ENCODE data around the gene NDST1.

The NDST1 gene

DNA sequence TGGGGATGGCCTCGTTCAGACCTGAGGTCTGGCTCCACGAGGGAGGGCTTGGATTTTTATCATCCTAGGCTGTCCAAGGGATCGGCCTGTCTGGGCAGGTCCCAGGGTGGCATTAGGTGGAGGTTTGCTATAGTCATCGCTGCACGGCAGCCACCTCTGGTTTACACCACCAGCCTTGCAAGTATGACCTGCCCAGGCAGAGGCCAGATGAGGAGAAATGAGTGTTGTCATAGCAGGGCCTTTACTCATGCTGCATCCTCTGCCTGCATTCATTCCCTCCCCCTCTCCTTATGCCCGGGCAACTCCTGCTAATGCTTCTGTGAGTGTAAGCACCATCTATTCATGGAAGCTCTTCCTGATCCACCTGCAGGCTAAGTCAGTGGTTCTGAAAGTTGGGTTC is 15.3 kb upstream of the NDST1 start:
- Histone ChIP-seq H4K20me1 (ENCODE audit: insufficient read depth, low read length) (no peaks in the 10 kb centered on the region), H3K27me3 (ENCODE audit: insufficient read depth, low read length, poor library complexity) (peaks cover 8% of the 10 kb centered on the region), H3K4me1 (ENCODE audit: insufficient read depth, low read length) (no peaks in the 10 kb centered on the region), H2AFZ (ENCODE audit: low read depth, low read length) (no peak overlapping the region), H3K9me3 (ENCODE audit: insufficient read depth, low read length, severe bottlenecking) (no peaks in the 10 kb centered on the region), H3K4me3 (ENCODE audit: low read depth in 1 of 2, low read length in 2 of 2) (no peak overlapping the region), H3K9ac (ENCODE audit: low read depth, low read length) (no peak overlapping the region), H3K36me3 (ENCODE audit: insufficient read depth, low read length) (no peaks in the 10 kb centered on the region), H3K79me2 (ENCODE audit: insufficient read depth, low read length) (no peaks in the 10 kb centered on the region), H3K4me2 (ENCODE audit: insufficient read depth, low read length) (no peak overlapping the region), H3K27ac (ENCODE audit: low read length) (no peak overlapping the region)
- TF ChIP-seq, protein P1, sequence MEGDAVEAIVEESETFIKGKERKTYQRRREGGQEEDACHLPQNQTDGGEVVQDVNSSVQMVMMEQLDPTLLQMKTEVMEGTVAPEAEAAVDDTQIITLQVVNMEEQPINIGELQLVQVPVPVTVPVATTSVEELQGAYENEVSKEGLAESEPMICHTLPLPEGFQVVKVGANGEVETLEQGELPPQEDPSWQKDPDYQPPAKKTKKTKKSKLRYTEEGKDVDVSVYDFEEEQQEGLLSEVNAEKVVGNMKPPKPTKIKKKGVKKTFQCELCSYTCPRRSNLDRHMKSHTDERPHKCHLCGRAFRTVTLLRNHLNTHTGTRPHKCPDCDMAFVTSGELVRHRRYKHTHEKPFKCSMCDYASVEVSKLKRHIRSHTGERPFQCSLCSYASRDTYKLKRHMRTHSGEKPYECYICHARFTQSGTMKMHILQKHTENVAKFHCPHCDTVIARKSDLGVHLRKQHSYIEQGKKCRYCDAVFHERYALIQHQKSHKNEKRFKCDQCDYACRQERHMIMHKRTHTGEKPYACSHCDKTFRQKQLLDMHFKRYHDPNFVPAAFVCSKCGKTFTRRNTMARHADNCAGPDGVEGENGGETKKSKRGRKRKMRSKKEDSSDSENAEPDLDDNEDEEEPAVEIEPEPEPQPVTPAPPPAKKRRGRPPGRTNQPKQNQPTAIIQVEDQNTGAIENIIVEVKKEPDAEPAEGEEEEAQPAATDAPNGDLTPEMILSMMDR (IDR thresholded peaks at IDR 0.05; ENCODE audit: borderline replicate concordance, extremely low read depth, low read length, poor library complexity, severe bottlenecking) = no peak
- no peak for TF ChIP-seq EZH2 (IDR thresholded peaks at IDR 0.05; ENCODE audit: borderline replicate concordance, low read depth, low read length, severe bottlenecking)
- ATAC-seq (ENCODE audit: insufficient read depth, low read depth) (peak; percentile 14; the same call in 1 of the 3 replicates), DNase-seq (no peak)

DNA sequence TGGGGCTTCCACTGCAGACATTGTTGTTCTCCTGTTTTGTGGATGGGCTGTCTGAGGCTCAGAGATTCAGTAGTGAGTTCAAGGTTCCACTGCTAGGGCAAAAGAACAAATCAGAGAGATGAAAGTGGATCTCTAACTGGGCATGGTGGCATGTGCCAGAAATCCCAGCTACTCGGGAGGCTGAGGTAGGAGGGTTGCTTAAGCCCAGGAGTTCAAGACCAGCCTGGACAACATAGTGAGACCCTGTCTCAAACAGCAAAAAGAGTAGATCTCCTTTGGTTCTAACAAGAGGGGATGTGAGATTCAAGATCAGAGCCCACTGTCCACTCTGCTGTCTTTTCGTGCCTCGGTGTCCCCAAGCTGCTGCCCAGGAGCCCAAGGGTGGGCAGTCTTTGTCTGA is 11.8 kb upstream of the NDST1 start:
- H4K20me1 ChIP-seq (ENCODE audit: insufficient read depth, low read length) = no peaks in the 10 kb centered on the region
- TF ChIP-seq EZH2 (IDR thresholded peaks at IDR 0.05; ENCODE audit: borderline replicate concordance, low read depth, low read length, severe bottlenecking) = no peak
- TF ChIP-seq, protein P1 (IDR thresholded peaks at IDR 0.05; ENCODE audit: borderline replicate concordance, extremely low read depth, low read length, poor library complexity, severe bottlenecking) = no peak
- H3K4me3 ChIP-seq (ENCODE audit: low read depth in 1 of 2, low read length in 2 of 2) = no peak overlapping the region
- ATAC-seq (ENCODE audit: insufficient read depth, low read depth) (no peak), DNase-seq (no peak)
- no peaks in the 10 kb centered on the region for H3K79me2 ChIP-seq (ENCODE audit: insufficient read depth, low read length)
- H2AFZ ChIP-seq (ENCODE audit: low read depth, low read length) = no peak overlapping the region
- H3K9me3 ChIP-seq (ENCODE audit: insufficient read depth, low read length, severe bottlenecking) = no peaks in the 10 kb centered on the region
- H3K36me3 ChIP-seq (ENCODE audit: insufficient read depth, low read length) = no peaks in the 10 kb centered on the region
- H3K27ac ChIP-seq (ENCODE audit: low read length) = no peak overlapping the region
- H3K27me3 ChIP-seq (ENCODE audit: insufficient read depth, low read length, poor library complexity) = peaks cover 6% of the 10 kb centered on the region
- no peaks in the 10 kb centered on the region for H3K4me1 ChIP-seq (ENCODE audit: insufficient read depth, low read length)
- no peak overlapping the region for H3K9ac ChIP-seq (ENCODE audit: low read depth, low read length)
- H3K4me2 ChIP-seq (ENCODE audit: insufficient read depth, low read length) = no peak overlapping the region

DNA sequence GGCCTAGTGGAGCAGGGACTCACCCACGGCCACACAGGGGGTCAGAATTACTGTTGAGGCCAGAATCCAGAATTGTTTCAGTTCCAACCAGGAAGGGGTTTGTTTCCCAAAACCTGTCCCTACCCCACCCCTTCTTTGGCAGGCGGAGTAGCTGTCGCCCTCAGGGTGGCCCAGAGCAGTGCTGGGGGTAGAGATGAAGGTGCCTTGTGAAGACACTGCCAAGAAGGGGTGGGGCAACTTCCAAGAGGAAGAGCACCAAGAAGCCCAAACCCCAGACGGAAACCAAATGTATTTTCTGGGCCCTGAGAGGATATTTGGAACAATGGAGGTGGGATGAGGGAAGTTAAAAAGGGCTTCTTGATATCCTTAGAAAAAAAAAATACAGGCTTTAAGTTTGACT is 11.4 kb upstream of the NDST1 start:
- H3K4me1 ChIP-seq (ENCODE audit: insufficient read depth, low read length) = no peaks in the 10 kb centered on the region
- no peak for DNase-seq
- no peak overlapping the region for H3K9ac ChIP-seq (ENCODE audit: low read depth, low read length)
- H3K36me3 ChIP-seq (ENCODE audit: insufficient read depth, low read length) = no peaks in the 10 kb centered on the region
- H3K79me2 ChIP-seq (ENCODE audit: insufficient read depth, low read length) = no peaks in the 10 kb centered on the region
- H4K20me1 ChIP-seq (ENCODE audit: insufficient read depth, low read length) = no peaks in the 10 kb centered on the region
- no peak for TF ChIP-seq EZH2 (IDR thresholded peaks at IDR 0.05; ENCODE audit: borderline replicate concordance, low read depth, low read length, severe bottlenecking)
- TF ChIP-seq, protein P1 (IDR thresholded peaks at IDR 0.05; ENCODE audit: borderline replicate concordance, extremely low read depth, low read length, poor library complexity, severe bottlenecking) = no peak
- no peak for ATAC-seq (ENCODE audit: insufficient read depth, low read depth)
- no peak overlapping the region for H3K4me2 ChIP-seq (ENCODE audit: insufficient read depth, low read length)
- no peak overlapping the region for H3K27ac ChIP-seq (ENCODE audit: low read length)
- no peak overlapping the region for H3K4me3 ChIP-seq (ENCODE audit: low read depth in 1 of 2, low read length in 2 of 2)
- no peak overlapping the region for H2AFZ ChIP-seq (ENCODE audit: low read depth, low read length)
- no peaks in the 10 kb centered on the region for H3K9me3 ChIP-seq (ENCODE audit: insufficient read depth, low read length, severe bottlenecking)
- peaks cover 6% of the 10 kb centered on the region for H3K27me3 ChIP-seq (ENCODE audit: insufficient read depth, low read length, poor library complexity)
